ENCODE measurements around the gene RPEL1.
"Not testable (repeated sequence)": the region's sequence is repeated elsewhere in the genome, so short reads cannot be mapped to it uniquely, and the experiment has no call there.

Gene RPEL1

DNA sequence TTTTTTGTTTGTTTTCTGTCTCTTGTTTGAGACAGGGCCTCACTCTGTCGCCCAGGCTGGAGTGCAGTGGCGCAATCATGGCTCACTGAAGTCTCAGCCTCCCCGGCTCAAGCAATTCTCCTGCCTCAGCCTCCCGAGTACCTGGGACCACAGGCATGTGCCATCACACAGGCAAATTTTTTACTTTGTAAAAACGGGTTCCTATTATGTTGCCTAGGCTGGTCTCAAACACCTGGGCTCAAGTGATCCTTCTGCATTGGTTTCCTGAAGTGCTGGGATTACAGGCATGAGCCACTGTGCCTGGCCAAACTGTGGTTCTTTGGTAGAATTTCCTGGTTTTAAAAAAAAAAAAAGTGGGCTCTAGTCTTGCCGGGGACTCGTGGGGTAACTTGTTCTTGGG is at the start of gene RPEL1:
TSS of gene RPEL1 (plus strand) at position 301 of the 400 bp plus-strand sequence. CDS start 110 bp downstream, outside the sequence.
- DNase-seq: not testable (repeated sequence)

- no peak for DNase-seq
Measured at GRCh38 chr10:103196516-103196915, 49.2 kb upstream of the RPEL1 start.

DNA sequence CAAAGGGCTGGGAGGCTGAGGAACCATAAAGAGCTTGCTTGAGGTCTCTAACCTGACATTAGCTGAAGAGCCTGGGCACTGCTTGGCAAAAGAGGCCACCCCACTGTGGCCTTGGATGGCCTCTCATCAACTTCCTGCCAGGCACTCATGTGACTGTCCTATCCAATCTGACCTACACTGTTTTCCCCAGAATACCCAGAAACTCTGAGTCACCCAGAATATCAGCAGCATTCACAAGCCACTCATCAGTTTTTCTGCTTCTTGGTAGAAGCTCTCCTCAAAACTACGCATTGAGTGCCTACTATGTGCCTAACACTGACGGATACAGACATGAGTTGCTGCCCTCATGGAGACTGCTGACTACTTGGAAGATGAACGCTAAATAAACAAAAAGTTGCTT is 48.5 kb upstream of the RPEL1 start:
- DNase-seq: no peak

DNA sequence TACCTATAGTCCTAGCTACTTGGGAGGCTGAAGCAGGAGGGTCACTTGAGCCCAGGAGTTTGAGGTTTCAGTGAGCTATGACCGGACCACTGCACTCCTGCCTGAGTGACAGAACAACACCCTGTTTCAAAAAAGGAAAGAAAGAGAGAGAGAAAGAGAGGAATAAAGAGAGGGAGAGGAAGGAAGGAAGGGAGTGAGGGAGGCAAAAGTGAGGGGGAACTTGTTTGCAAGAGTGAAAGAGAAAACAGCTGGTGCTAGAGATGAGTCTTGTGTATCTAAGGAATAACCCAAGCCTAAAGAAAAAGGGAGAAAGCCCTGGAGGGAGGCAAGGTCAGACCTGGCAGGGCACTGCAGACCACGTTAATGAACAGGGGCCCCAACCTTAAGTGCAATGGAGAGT is 47.8 kb upstream of the RPEL1 start:
- no peak for DNase-seq

DNA sequence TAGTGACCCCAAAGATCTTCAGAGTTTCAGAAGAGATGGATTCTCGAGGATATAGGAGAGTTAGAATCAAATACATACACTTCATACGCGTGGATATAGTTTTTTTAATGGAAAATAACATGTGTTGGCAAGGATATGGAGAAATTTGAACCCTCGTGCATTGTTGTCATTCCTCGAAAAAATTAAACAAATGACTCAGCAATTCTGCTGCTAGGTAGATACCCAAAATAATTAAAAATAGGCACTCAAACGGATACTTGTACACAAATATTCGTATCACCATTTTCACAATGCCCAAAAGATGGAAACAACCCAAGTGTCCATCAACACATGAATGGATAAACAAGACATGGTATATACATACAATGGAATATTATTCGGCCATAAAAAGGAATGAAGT is 47.0 kb upstream of the RPEL1 start:
- no peak for DNase-seq

- no peak for DNase-seq
Measured at GRCh38 chr10:103199488-103199887, 46.2 kb upstream of the RPEL1 start.

DNA sequence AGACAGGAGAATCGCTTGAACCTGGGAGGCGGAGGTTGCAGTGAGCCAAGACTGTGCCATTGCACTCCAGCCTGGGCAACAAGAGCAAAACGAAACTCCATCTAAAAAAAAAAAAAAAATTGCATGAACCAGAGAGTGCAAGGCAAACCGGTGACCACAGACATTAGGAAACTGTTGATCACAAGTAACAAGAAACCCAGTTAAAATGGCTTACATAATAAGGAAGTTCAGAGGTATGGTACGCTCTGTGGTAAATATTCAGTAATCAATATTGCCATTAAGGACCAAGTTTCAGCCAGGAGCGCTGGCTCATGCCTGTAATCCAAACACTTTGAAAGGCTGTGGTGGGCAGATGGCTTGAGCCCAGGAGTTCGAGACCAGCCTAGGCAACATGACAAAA is 43.4 kb upstream of the RPEL1 start:
- DNase-seq: no peak

DNA sequence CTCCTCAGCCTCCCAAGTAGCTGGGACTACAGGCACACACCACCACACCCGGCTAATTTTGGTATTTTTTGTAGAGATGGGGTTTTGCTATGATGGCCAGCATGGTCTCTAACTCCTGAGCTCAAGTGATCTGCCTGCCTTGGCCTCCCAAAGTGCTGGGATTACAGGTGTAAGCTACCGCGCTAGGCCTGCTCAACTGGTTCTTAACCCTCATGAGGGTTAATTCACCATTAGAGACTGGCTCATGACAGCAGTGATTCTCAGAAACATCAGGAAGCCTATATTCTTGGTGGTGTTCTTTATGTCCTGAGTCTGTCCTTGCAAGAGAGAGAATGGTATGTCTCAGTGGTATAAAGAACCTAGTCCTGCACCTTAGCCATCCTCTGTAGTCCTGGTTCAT is 42.2 kb upstream of the RPEL1 start:
- no peak for DNase-seq

GRCh38 chr10:103204353-103205255 is 41.1 kb upstream of the RPEL1 start:
- DNase-seq: no peak

- not testable (repeated sequence) for DNase-seq
Measured at GRCh38 chr10:103205401-103205800, 40.3 kb upstream of the RPEL1 start.

DNA sequence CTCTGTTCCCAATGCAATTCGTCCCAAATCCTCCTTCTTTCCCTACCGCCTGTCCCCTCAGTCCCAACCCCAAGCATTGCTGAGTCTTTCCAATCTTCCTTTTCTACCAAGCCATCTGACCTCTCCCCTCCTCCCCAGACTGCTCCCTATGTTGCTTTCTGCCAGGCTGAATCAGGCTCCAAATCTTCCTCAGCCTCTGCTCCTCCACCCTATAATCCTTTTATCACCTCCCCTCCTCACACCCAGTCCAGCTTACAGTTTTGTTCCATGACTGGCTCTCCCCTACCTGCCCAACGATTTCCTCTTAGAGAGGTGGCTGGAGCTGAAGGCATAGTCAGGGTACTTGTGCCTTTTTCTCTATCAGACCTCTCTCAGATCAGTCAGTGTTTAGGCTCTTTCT is 39.0 kb upstream of the RPEL1 start:
- not testable (repeated sequence) for DNase-seq

- no peak for DNase-seq
Measured at GRCh38 chr10:103207141-103207540, 38.5 kb upstream of the RPEL1 start.

DNA sequence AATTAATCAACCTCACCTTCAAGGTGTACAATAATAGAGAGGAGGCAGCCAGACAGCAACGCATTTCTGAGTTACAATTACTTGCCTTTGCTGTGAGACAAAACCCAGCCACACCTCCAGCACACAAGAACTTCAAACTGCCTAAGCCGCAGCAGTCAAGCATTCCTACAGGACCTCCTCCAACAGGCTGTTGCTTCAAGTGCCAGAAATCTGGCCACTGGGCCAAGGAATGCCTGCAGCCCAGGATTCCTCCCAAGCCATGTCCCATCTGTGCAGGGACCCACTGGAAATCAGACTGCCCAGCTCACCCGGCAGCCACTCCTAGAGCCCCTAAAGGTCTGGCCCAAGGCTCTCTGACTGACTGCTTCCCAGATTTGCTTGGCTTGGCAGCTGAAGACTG is 38.0 kb upstream of the RPEL1 start:
- not testable (repeated sequence) for DNase-seq

- not testable (repeated sequence) for DNase-seq
Measured at GRCh38 chr10:103210262-103210661, 35.4 kb upstream of the RPEL1 start.

GRCh38 chr10:103215601-103216000 is 30.1 kb upstream of the RPEL1 start:
- DNase-seq: no peak

DNA sequence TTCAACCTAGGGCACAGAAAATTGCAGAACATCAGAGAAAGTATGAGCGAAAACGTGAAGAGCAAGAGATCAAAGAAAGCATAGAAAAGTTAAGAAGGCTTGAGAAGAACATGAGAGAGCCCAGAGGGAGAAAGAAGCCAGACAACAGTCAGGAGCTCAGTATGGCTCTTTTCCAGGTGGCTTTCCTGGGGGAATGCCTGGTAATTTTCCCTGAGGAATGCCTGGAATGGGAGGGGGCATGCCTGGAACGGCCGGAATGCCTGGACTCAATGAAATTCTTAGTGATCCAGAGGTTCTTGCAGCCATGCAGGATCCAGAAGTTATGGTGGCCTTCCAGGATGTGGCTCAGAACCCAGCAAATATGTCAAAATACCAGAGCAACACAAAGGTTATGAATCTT is 29.3 kb upstream of the RPEL1 start:
- DNase-seq: not testable (repeated sequence)

GRCh38 chr10:103224133-103224532 is 21.6 kb upstream of the RPEL1 start:
- no peak for DNase-seq

- not testable (repeated sequence) for DNase-seq
Measured at GRCh38 chr10:103224721-103225120, 21.0 kb upstream of the RPEL1 start.

DNA sequence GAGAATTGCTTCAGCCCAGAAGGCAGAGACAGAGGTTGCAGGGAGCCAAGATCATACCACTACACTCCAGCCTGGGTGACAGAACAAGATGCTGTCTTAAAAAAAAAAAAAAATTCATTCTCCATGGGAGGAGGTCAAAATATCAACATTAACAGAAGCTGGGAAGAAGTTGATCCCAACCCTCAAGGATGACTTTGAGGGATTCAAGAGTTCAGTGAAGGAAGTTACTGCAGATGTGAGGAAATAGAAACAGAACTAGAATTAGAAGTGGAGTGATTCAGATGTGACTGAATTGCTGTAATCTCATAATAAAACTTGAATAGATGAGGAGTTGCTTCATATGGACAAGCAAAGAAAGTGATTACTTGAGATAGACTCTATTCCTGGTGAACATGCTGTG is 19.7 kb upstream of the RPEL1 start:
- no peak for DNase-seq

DNA sequence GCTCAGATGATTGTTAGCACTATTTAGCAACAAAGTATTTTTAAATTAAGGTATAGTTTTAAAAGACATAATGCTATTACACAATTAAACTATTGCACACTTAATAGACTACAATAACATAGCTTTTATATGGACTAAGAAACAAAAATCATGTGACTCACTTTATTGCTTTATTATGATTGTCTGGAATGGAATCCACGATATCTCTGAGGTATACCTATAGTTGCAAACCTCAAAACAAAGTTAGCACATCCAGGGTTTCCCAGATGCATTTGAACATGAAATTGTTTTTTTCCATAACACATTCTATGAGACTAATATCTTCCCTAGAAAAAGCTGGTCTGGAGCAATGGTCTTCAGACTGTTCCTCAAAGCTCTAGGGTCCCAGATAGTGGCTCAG is 18.3 kb upstream of the RPEL1 start:
- no peak for DNase-seq

GRCh38 chr10:103231047-103231551 is 14.6 kb upstream of the RPEL1 start:
- no peak for DNase-seq

GRCh38 chr10:103232131-103232673 is 13.5 kb upstream of the RPEL1 start:
- no peak for DNase-seq

- no peak for DNase-seq
Measured at GRCh38 chr10:103232772-103233488, 12.8 kb upstream of the RPEL1 start.

DNA sequence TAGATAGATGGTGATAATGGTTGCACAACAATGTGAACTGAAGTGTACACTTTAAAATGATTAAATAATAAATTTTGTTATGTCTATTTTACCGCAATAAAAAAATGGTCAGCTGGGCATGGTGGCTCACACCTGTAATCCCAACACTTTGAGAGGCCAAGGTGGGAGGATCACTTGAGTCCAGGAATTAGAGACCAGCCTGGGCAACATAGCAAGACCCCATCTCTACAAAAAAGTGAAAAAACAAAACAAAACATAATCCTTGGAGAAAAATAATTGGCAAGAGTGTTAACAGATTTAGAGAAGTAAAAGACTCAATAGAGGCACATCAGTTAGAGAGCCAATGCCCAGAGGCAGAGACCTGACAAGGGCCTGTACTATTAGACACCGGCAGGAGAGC is 9.9 kb upstream of the RPEL1 start:
- no peak for DNase-seq
